Mucosa of descending colon (tissue), 3 donors: Measurements from ENCODE around the gene RHBDD3. TPM values are rescaled to one million over a fixed set of nuclear protein-coding genes. Genes with fewer than 3 reads are reported as not detected.
"Not testable (repeated sequence)": the region's sequence is repeated elsewhere in the genome, so short reads cannot be mapped to it uniquely, and the experiment has no call there.

Source experiments
- ATAC-seq: fragments of 200-7000 bp; cut with Tn5 transposase; one replicate; pipeline ENCODE4 v1.9.1; 2020; ENCODE audit warnings: mild to moderate bottlenecking, moderate library complexity
- DNase-seq, 3 donors: peaks; one replicate each; pipeline ENCODE4 v3.0.0-alpha.2; 2020
- H3K36me3 ChIP-seq: fragments of 200-600 bp; one replicate; pipeline ENCODE4 v1.8.0; 2021; ENCODE audit warnings: low read depth, mild to moderate bottlenecking
- H3K4me1 ChIP-seq: fragments of 200-600 bp; one replicate; pipeline ENCODE4 v1.8.0; 2021; ENCODE audit warnings: low read depth, mild to moderate bottlenecking
- H3K4me3 ChIP-seq: fragments of 200-600 bp; one replicate; pipeline ENCODE4 v1.8.0; 2021; ENCODE audit warnings: mild to moderate bottlenecking
- H3K9me3 ChIP-seq: fragments of 200-600 bp; one replicate; pipeline ENCODE4 v1.8.0; 2021; ENCODE audit warnings: mild to moderate bottlenecking
- intact Hi-C, 2 donors: fragments of 100-400 bp; cut with DNase I in 1 of 2; cut with micrococcal nuclease in 1 of 2; formaldehyde crosslinking; loops; one replicate each; pipeline versions ENCODE4 v1.11.0 to v1.11.1; 2022; cut with DNase I, micrococcal nuclease
- total RNA-seq, 3 donors: library from RNA; stranded (reverse); fragmentation: NEBNext Ultra II Directional in 2 of 3; extraction: Animal tissue kit (Norgen Biotek cat#: 25700) in 2 of 3; gene quantifications; one replicate each; pipeline versions ENCODE4 v1.2.1 to v1.2.4, GENCODE V29; 2021 to 2023
- TF ChIP-seq, protein P1 (sequence below): fragments of 200-600 bp; IDR thresholded peaks from one replicate; pipeline ENCODE4 v1.8.0; 2022; ENCODE audit warnings: antibody characterized with exemption, mild to moderate bottlenecking
- donor health status: DM: no; HTN: no; CAD: no; lungs with moderate emphysema.
- donor health status: DM: no; HTN: no; CAD: no.
- donor health status: DM: no; HTN: yes; CAD: no.

Gene RHBDD3
- total RNA-seq, 3 donors from 2014 or later: 13.3 to 26.1 (median 19.1) TPM

DNA sequence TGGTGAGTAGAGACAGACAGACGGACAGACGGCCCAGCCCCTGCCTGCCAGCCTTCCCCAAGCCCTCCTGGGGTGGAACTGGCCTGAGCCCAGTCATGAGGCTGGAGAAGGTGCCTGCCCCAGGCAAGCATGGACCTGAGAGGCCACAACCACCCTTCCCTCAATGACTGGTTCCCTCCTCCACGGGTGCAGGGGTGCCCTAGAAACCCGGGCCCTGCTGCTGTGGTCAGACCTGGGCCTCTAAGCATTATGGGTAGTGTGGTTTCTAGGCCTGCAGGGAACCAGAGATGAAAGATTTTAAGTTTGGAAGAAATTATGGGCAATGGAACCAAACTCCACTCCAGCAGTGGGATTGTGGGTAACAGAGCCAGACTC is 13.5 kb downstream of the RHBDD3 start:
- Histone ChIP-seq H3K4me1 (no peaks in the 10 kb centered on the region), H3K4me3 (no peak overlapping the region), H3K9me3 (no peaks in the 10 kb centered on the region), H3K36me3 (no peaks in the 10 kb centered on the region)
- no peak for DNase-seq
- ATAC-seq: no peak
- intact Hi-C loops: no loop called here
- TF ChIP-seq, protein P1, sequence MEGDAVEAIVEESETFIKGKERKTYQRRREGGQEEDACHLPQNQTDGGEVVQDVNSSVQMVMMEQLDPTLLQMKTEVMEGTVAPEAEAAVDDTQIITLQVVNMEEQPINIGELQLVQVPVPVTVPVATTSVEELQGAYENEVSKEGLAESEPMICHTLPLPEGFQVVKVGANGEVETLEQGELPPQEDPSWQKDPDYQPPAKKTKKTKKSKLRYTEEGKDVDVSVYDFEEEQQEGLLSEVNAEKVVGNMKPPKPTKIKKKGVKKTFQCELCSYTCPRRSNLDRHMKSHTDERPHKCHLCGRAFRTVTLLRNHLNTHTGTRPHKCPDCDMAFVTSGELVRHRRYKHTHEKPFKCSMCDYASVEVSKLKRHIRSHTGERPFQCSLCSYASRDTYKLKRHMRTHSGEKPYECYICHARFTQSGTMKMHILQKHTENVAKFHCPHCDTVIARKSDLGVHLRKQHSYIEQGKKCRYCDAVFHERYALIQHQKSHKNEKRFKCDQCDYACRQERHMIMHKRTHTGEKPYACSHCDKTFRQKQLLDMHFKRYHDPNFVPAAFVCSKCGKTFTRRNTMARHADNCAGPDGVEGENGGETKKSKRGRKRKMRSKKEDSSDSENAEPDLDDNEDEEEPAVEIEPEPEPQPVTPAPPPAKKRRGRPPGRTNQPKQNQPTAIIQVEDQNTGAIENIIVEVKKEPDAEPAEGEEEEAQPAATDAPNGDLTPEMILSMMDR: no peak

DNA sequence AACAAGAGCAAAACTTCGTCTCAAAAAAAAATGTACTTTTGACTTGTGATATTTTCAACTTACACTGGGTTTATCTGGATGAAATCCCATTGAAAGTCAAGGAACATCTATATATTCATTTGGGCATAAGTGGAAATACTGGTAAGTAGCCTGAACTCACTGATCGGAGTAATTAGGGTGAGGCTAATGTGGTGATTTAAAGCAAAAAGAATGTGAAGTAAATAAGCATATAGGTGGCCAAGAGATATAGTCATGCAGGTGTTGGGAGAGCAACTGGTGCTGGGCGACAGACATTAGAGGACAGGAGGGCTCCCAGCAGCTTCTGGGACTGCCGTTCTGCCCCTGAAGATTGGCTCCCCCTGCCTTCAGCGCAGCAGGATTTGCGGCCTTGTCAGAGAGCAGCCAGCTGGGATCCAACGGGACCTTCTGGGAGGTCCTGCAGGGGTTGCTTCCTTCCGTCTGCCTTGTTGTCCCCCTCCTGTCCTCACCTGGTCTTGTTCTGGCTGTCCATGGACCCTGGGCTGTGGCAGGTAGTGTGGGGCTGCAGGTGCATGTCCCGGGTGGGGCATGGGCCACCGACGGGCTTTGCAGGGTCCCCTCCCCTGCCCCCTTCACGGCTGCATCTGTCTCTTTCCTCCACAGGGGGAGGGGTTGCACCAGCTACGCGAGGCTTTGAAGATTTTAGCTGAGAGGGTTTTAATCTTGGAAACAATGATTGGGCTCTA is 14.1 kb downstream of the RHBDD3 start:
- H3K4me1 ChIP-seq: no peaks in the 10 kb centered on the region
- ATAC-seq: no peak
- no peak overlapping the region for H3K4me3 ChIP-seq
- intact Hi-C loops: no loop called here
- TF ChIP-seq, protein P1: no peak
- H3K36me3 ChIP-seq: no peaks in the 10 kb centered on the region
- DNase-seq: no peak
- no peaks in the 10 kb centered on the region for H3K9me3 ChIP-seq

DNA sequence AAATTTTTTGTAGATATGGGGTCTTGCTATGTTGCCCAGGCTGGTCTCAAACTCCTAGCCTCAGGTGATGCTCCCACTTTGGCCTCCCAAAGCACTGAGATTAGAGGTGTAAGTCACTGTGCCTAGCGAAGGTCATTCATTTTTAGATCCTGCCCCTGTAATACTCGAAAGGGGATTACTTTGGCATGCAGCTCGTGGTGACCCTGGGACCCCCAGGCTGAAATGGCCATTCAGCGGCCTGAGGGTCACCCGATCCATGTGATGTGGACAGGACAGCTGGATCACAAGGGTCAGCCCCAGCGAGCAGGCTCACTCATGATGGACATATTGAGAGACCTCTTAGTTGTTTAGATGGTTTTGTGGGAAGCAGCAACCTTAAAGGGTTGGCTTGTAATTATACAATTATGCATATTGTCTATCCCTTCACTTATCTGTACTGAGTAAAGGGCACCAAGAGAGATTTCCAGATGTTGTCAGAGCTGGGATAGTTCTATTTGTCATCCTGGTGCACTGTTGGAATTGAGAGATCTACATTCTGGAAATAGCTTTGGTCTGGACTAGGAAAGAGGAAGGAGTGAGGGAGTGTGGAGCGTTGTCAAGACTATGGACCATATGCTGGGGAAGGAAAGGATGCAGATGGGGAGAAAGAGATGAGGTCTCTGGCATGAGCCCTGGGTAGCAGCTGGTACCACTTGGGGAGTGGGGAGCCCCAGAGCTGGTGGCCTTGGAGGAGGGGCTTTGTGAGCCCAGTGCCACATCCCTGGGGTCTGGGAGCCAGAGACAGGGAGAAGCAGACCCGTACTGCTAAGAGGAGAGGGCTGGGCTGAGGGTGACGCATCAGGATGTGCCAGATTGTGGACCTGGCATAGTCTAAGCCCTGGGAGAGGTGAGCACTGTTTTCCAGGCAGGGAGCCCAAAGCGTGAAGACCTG is 15.5 kb downstream of the RHBDD3 start:
- intact Hi-C loops: no loop called here
- no peaks in the 10 kb centered on the region for H3K4me1 ChIP-seq
- TF ChIP-seq, protein P1: no peak
- H3K9me3 ChIP-seq: no peaks in the 10 kb centered on the region
- no peak overlapping the region for H3K4me3 ChIP-seq
- H3K36me3 ChIP-seq: no peaks in the 10 kb centered on the region
- DNase-seq: no peak
- no peak for ATAC-seq

DNA sequence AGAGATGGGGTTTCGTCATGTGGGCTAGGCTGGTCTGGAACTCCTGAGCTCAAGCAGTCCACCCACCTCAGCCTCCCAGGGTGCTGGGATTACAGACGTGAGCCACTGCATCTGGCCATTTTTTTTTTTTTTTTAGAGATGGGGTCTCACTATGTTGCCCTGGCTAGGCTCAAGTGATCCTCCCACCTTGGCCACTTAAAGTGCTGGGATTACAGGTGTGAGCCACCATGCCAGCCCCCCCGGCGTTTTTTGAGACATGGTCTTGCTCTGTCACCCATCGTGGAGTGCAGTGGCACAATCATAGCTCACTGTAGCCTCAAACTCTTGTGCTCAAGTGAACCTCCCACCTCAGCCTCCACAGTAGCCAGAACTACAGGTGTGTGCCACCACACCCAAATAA is 16.5 kb downstream of the RHBDD3 start:
- Histone ChIP-seq H3K36me3 (no peaks in the 10 kb centered on the region), H3K4me1 (no peaks in the 10 kb centered on the region), H3K4me3 (no peak overlapping the region), H3K9me3 (no peaks in the 10 kb centered on the region)
- TF ChIP-seq, protein P1: no peak
- intact Hi-C loops: no loop called here
- DNase-seq (no peak), ATAC-seq (no peak)

DNA sequence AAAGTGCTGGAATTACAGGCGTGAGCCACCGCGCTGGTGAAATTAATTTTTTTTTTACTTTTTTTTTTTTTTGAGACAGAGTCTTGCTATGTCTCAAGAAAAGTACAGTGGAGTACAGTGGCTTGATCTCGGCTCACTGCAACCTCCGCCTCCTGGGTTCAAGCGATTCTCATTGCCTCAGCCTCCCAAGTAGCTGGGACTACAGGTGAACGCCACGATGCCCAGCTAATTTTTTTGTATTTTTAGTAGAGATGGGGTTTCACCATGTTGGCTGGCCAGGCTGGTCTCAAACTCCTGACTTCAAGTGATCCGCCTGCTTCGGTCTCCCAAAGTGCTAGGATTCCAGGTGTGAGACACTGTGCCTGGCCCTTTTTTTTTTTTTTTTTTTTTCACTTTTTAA is 19.9 kb downstream of the RHBDD3 start:
- H3K9me3 ChIP-seq, H3K36me3 ChIP-seq, ATAC-seq, DNase-seq, H3K4me3 ChIP-seq, H3K4me1 ChIP-seq: not testable (repeated sequence)
- intact Hi-C loops: loop anchor here in 1 of 2 donors (10.0 kb wide), 1 partner anchor 393 kb away; no protein-coding TSS in a partner anchor
